Measurements from ENCODE around the gene CASP8AP2. TPM values are rescaled to one million over a fixed set of nuclear protein-coding genes. Genes with fewer than 3 reads are reported as not detected.

CASP8AP2 gene
- total RNA-seq, 2 experiments from 2014 or later: 49.1 TPM

- Mint-ChIP-seq H3K27ac (no peak overlapping the region), H3K9me3 (peaks cover 19% of the 10 kb centered on the region), H3K4me3 (no peak overlapping the region), H3K36me3 (peaks cover 8% of the 10 kb centered on the region), H3K4me1 (peaks cover 2% of the 10 kb centered on the region), H3K27me3 (peaks cover 7% of the 10 kb centered on the region)
- DNase-seq (no peak), ATAC-seq (ENCODE audit: low read depth) (no peak)
- POLR2A ChIA-PET: no interaction called here
Measured at GRCh38 chr6:89916136-89916920, 86.6 kb downstream of the CASP8AP2 start.

- peaks cover 8% of the 10 kb centered on the region for H3K36me3 Mint-ChIP-seq
- DNase-seq (no peak), ATAC-seq (ENCODE audit: low read depth) (no peak)
- POLR2A ChIA-PET: no interaction called here
- H3K27ac Mint-ChIP-seq: peak overlapping the region; percentile 20
- H3K9me3 Mint-ChIP-seq: peaks cover 19% of the 10 kb centered on the region
- H3K4me3 Mint-ChIP-seq: no peak overlapping the region
- H3K27me3 Mint-ChIP-seq: peaks cover 7% of the 10 kb centered on the region
- H3K4me1 Mint-ChIP-seq: peaks cover 2% of the 10 kb centered on the region
Measured at GRCh38 chr6:89917216-89917615, 87.5 kb downstream of the CASP8AP2 start.

- Mint-ChIP-seq H3K4me1 (peaks cover 2% of the 10 kb centered on the region), H3K27me3 (peaks cover 9% of the 10 kb centered on the region), H3K4me3 (no peak overlapping the region), H3K36me3 (peaks cover 8% of the 10 kb centered on the region), H3K9me3 (peaks cover 19% of the 10 kb centered on the region), H3K27ac (no peak overlapping the region)
- POLR2A ChIA-PET: no interaction called here
- ATAC-seq (ENCODE audit: low read depth): no peak
- DNase-seq: no peak
Measured at GRCh38 chr6:89917801-89918366, 88.2 kb downstream of the CASP8AP2 start.

Other genes starting within 250 kb of the CASP8AP2 start
- gene LYRM2, start 191.1 kb upstream of the CASP8AP2 start, total RNA-seq: 10 to 100 TPM; 32.0 to 36.8 TPM
- gene MDN1, start 10.1 kb upstream of the CASP8AP2 start, total RNA-seq: 10 to 100 TPM; 57.7 to 58.2 TPM
- not detected for gene GJA10, start 64.6 kb downstream of the CASP8AP2 start, total RNA-seq

Measured in activated naive CD8-positive, alpha-beta T cell treated with anti-CD3 and anti-CD28 coated beads, Interleukin-2, amount 10 ng/mL, durations not matched to agents 7 days and 5 days (primary cell).